Activated T-cell treated with anti-CD3 and anti-CD28 coated beads for 1 hour (primary cell): ENCODE data around the gene CDH20.
"Not testable (repeated sequence)": the region's sequence is repeated elsewhere in the genome, so short reads cannot be mapped to it uniquely, and the experiment has no call there.

ENCODE experiments used
- DNase-seq: peaks from one replicate; pipeline ENCODE4 v3.0.0-alpha.2; 2020; ENCODE audit warnings: low read depth

CDH20 gene

DNA sequence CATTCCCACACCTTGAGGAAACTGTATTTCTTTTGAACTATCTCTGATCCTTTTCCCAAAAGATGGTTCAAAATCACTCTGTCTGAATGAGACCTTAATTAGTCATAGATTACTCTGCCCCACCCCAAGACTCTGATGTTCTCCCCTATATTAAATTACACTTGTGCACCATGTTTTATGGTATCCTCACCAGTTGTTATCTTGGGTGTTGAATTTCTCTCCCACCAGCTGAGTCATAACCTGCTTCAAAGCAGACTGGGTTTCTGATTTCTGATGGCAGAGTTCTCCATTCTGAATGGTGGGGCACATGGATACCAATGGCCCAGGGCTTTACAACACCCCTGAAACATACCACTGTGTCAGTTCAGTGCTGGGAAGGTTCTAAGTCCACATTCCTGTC lies 15.0 kb downstream of the CDH20 start:
- no peak for DNase-seq

GRCh38 chr18:61350578-61350977 lies 17.3 kb downstream of the CDH20 start:
- DNase-seq = no peak

DNA sequence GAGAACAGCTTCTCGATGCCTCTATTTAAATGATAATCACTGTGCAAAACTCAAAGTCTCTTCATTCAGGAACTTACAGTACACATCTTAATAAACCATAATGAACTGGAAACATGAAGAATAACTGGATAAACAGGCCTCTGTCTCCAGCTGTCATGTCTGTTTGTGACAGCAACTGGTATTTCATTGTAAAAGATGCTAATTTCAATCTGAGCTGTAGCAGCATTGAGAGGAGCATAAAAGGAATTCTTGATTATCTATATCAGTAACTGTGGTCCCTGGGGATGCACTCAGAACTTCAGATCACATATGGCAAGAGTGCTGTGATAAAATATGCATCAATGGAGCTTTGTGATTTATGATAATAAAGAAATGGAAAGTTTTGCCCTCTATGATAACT lies 18.8 kb downstream of the CDH20 start:
- DNase-seq = no peak

- DNase-seq = no peak
Measured at GRCh38 chr18:61352611-61353010, 19.4 kb downstream of the CDH20 start.

- no peak for DNase-seq
Measured at GRCh38 chr18:61360404-61361383, 27.5 kb downstream of the CDH20 start.

DNA sequence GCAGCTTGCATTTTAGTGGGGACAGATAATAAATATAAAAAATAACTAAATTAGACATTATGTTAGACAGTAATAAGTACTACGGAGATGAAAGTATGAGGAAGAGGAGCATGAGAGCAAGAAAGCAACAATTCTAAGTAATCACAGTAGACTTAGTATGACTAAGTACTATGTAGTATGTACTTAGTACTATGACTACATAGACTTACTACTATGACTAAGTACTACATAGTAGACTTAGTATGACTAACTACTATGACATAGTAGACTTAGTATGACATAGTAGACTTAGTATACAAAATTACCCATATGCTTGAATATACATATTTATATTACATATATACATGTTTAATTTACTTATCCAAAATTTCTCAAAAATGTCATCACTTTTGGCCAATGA lies 29.3 kb downstream of the CDH20 start:
- DNase-seq = no peak

GRCh38 chr18:61364953-61365352 lies 31.7 kb downstream of the CDH20 start:
- DNase-seq = no peak

DNA sequence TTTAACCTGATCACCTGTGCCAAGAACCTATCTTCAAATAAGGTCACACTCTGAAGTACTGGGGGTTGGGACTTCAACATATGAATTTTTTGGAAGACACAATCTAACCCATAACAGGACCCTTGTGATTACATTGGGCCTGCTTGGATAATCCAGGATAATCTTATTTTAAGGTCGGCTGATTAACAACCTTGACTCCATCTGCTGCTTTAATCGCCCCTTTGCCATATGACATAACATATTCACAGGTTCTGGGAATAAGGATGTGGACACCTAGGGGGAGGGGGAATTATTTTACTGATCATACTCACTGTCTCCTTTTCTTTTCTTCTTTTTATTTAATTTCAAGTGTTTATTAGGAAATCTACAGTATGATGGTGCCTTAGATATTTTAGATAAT lies 34.8 kb downstream of the CDH20 start:
- DNase-seq = no peak

DNA sequence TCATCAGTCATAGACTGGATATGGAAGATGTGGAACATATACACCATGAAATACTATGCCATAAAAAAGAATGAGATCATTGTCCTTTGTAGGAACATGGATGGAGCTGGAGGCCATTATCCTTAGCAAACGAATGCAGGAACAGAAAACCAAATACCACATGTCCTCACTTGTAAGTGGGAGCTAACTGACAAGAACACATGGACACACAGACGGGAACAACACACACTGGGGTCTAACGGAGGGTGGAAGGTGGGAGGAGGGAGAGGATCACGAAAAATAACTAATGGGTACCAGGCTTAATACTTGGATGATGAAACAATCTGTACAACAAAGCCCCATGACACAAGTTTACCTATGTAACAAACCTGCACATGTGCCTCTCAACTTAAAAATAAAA lies 36.4 kb downstream of the CDH20 start:
- not testable (repeated sequence) for DNase-seq

- DNase-seq = no peak
Measured at GRCh38 chr18:61371111-61371510, 37.9 kb downstream of the CDH20 start.

- no peak for DNase-seq
Measured at GRCh38 chr18:61379827-61380226, 46.6 kb downstream of the CDH20 start.

- DNase-seq = no peak
Measured at GRCh38 chr18:61388010-61388409, 54.8 kb downstream of the CDH20 start.

DNA sequence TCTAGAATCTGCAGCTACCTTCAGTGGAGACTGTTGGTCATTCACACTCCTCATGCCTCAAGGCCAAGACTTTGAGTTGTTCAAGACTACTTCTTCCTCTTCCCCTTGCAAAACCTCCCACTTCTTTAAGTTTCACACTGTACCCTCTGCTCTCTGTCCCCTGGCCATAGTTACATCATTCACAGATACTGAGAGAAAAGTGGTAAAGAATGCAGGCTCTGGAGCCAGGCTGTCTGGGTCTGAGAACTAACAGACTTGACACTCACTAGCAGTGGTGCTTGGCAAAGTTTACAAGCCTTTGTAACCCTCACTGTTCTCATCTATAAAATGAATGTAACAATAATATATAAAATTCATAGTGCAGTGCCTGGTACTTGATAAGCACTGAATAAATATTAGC lies 61.8 kb downstream of the CDH20 start:
- DNase-seq = no peak

GRCh38 chr18:61397222-61397621 lies 64.0 kb downstream of the CDH20 start:
- DNase-seq = no peak

GRCh38 chr18:61398961-61399705 lies 65.9 kb downstream of the CDH20 start:
- no peak for DNase-seq

DNA sequence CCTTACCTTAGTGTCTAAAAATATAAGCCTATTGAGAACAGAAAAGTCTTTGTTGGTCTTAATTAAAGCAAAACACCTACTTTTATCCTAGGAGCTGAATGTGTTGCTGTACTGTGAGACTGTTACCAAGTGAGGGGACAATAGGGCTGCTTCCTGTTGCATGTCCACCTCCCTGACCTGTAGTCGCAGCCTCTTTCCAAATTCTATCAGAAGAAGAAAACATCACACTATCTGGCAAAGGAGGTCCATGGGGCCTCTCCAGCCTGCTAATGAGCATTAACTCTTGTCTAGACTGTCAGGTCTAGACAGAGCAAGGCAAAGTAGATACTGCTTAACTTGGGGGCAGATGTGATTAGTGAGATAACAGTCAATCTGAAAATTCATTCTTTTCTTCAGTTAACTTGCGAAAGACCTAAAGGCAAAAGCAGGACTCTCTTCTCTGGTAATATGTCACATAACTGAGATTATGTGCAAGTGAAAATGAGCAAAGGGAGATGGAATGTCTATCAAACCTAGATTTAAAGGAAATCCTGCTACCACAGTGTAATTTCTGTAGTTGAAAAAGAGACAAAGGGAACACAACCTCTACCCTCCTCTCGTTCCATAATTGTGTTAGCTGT lies 66.9 kb downstream of the CDH20 start:
- no peak for DNase-seq

DNA sequence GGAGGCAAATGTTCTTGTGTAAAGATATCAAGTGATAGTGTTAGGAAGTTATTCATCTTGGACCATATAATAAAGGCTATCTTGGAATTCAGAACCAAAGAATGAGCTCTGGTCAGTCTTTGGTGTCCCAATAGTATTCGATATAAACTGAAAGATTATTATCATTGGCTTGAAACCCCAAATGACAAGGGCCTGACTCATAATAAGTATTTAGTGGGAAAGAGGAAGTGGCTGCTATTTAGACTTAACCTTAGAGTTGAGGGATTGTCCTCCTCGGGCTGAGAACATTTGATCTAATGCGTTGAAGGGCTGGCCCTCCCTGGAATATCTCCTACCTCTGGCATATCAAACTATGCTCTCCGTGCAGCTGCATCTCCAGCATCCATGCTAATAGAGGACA lies 67.5 kb downstream of the CDH20 start:
- no peak for DNase-seq

- no peak for DNase-seq
Measured at GRCh38 chr18:61402726-61403125, 69.5 kb downstream of the CDH20 start.

- no peak for DNase-seq
Measured at GRCh38 chr18:61413396-61413795, 80.2 kb downstream of the CDH20 start.

DNA sequence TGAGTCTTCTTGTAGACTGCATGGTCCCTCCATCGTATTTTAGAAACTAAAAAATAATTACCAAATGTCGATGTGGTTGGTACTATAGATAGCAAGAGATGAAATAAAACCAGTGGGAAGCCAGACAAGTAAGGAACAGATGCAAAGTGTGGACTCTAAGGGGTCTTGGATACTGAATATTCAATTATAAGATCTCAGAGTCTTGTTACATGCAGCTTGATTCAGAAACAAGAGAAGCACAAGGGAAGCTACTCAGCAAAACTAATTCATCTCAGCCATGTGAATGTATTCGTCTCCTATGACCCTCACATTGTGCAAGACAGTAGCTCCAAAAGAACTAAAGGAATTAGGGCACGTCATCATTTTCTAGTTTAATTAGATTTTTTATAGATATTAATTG lies 80.9 kb downstream of the CDH20 start:
- no peak for DNase-seq

DNA sequence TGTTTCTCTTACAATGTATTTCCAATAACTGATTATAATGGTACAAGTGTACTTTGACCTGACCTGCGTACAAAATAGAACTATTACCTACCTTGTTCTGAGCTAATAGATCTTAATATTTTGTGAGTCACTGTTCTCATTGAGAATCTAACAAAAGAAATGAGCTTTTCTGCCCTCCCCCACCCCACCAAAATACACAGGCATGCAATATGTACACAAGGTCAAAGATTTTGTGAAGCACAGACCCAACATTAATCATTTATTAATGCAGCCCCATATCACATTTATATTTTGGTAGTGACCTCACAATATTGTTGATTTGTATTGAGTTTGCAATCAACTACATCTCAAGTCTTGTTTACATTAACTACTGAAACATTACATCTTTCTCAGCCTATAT lies 86.5 kb downstream of the CDH20 start:
- no peak for DNase-seq

- DNase-seq = no peak
Measured at GRCh38 chr18:61420218-61420885, 87.1 kb downstream of the CDH20 start.
